HepG2 (cell line): ENCODE results near the gene AMN.

Source experiments
- BRCA1 ChIP-seq: sonication (generic); formaldehyde crosslinking; IDR thresholded peaks from 2 replicates; pipeline ENCODE4 v1.4.0; 2020; ENCODE audit warnings: missing genetic modification reagents
- FOXK1 ChIP-seq: sonication (generic); formaldehyde crosslinking; IDR thresholded peaks from 2 replicates; pipeline ENCODE4 v1.4.0; 2020; ENCODE audit warnings: low read depth, missing genetic modification reagents, borderline replicate concordance
- FOXP1 ChIP-seq, 2 experiments: fragments of 450-650 bp in 1 of 2; IDR thresholded peaks; 2 replicates each; pipeline ENCODE4 v1.6.1; 2017 to 2018; ENCODE audit warnings: antibody characterized with exemption in 1 of 2
- HOXA5 ChIP-seq: sonication (generic); formaldehyde crosslinking; IDR thresholded peaks from 2 replicates; pipeline ENCODE4 v1.4.0; 2020; ENCODE audit warnings: missing genetic modification reagents
- JUN ChIP-seq: sonication (generic); formaldehyde crosslinking; IDR thresholded peaks from 2 replicates; pipeline ENCODE4 v1.4.0; 2020; ENCODE audit warnings: mild to moderate bottlenecking, missing genetic modification reagents
- MTA1 ChIP-seq: sonication (generic); formaldehyde crosslinking; IDR thresholded peaks from 2 replicates; pipeline ENCODE4 v1.4.0; 2020; ENCODE audit warnings: missing genetic modification reagents, mild to moderate bottlenecking, borderline replicate concordance
- POLR2A ChIP-seq, 2 experiments: IDR thresholded peaks; 2 replicates each; pipeline ENCODE4 v1.6.1; 2011; ENCODE audit warnings: low read depth in 2 of 2, low read length in 2 of 2, mild to moderate bottlenecking in 1 of 2, moderate library complexity in 1 of 2; ENCODE audit not compliant: insufficient read depth in 1 of 2
- PTBP1 ChIP-seq: fragments of 200-400 bp; formaldehyde crosslinking; IDR thresholded peaks from 2 replicates; pipeline ENCODE4 v1.6.1; 2018; ENCODE audit warnings: low read length, low read depth; ENCODE audit not compliant: poor library complexity, severe bottlenecking
- SMAD1 ChIP-seq: sonication (generic); formaldehyde crosslinking; IDR thresholded peaks from 2 replicates; pipeline ENCODE4 v1.4.0; 2020; ENCODE audit warnings: missing genetic modification reagents, low read depth, mild to moderate bottlenecking, borderline replicate concordance
- SRF ChIP-seq: IDR thresholded peaks from 2 replicates; pipeline ENCODE4 v1.6.1; 2011; ENCODE audit warnings: mild to moderate bottlenecking, low read depth, low read length, moderate library complexity
- TAF1 ChIP-seq: sonication (generic); formaldehyde crosslinking; IDR thresholded peaks from 2 replicates; pipeline ENCODE4 v1.4.0; 2020; ENCODE audit warnings: missing genetic modification reagents
- TF ChIP-seq, protein P1 (sequence below): sonication (generic); formaldehyde crosslinking; IDR thresholded peaks from 2 replicates; pipeline ENCODE4 v1.4.0; 2020; ENCODE audit warnings: missing genetic modification reagents, borderline replicate concordance
- TF ChIP-seq, protein P2 (sequence below): sonication (generic); formaldehyde crosslinking; IDR thresholded peaks from 2 replicates; pipeline ENCODE4 v1.5.1; 2020; ENCODE audit warnings: mild to moderate bottlenecking, missing genetic modification reagents, moderate library complexity

DNA sequence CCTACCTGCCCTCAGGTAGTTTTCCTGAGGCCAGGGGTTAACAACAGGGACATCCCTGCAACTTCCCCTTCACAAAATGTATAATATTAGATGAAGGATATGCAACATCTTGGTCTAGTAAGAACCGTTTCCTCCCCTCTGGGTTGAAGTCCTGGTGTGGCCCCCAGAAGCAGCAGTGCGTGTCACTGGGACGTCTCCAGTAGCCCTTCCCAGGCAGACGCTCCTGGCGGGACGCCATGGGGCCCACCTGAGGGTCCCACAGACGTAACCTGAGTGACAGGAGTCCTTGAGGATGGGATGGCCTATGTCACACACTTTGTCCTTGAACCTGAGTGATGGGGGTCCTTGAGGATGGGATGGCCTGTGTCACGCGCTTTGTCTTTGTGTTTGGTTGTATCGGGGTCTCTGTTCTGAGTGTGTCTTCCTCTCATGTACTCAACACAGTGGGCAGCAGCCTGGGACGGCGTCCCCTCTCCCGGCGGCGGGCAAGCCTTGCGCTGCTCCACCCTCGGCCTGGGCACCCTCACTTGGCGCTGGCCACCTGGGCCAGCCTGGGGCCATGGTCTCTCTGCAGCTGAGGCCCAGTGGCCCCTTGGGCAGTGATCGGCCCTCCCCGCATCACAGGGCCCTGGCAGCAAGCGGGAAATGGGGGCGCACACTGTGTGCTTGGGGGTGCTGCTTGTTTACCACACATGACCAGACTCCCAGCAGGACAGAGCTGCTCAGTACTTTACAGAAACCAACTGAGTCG lies 14.3 kb upstream of the AMN start:
- no peak for TF ChIP-seq MTA1 (CRISPR knock-in tag)
- no peak for TF ChIP-seq FOXK1
- TF ChIP-seq FOXP1 (IDR thresholded peaks at IDR 0.05): no peak
- no peak for TF ChIP-seq FOXP1 (CRISPR knock-in tag; IDR thresholded peaks at IDR 0.05)
- TF ChIP-seq, protein P1, sequence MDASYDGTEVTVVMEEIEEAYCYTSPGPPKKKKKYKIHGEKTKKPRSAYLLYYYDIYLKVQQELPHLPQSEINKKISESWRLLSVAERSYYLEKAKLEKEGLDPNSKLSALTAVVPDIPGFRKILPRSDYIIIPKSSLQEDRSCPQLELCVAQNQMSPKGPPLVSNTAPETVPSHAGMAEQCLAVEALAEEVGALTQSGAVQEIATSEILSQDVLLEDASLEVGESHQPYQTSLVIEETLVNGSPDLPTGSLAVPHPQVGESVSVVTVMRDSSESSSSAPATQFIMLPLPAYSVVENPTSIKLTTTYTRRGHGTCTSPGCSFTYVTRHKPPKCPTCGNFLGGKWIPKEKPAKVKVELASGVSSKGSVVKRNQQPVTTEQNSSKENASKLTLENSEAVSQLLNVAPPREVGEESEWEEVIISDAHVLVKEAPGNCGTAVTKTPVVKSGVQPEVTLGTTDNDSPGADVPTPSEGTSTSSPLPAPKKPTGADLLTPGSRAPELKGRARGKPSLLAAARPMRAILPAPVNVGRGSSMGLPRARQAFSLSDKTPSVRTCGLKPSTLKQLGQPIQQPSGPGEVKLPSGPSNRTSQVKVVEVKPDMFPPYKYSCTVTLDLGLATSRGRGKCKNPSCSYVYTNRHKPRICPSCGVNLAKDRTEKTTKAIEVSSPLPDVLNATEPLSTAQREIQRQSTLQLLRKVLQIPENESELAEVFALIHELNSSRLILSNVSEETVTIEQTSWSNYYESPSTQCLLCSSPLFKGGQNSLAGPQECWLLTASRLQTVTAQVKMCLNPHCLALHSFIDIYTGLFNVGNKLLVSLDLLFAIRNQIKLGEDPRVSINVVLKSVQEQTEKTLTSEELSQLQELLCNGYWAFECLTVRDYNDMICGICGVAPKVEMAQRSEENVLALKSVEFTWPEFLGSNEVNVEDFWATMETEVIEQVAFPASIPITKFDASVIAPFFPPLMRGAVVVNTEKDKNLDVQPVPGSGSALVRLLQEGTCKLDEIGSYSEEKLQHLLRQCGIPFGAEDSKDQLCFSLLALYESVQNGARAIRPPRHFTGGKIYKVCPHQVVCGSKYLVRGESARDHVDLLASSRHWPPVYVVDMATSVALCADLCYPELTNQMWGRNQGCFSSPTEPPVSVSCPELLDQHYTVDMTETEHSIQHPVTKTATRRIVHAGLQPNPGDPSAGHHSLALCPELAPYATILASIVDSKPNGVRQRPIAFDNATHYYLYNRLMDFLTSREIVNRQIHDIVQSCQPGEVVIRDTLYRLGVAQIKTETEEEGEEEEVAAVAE (CRISPR knock-in tag): no peak
- no peak for TF ChIP-seq JUN
- TF ChIP-seq SMAD1: no peak
- TF ChIP-seq PTBP1: no peak
- TF ChIP-seq POLR2A (IDR thresholded peaks at IDR 0.05; ENCODE audit: insufficient read depth in 1 of 2, low read depth in 2 of 2, low read length in 2 of 2): no peak
- TF ChIP-seq HOXA5 (CRISPR knock-in tag): no peak
- TF ChIP-seq TAF1 (CRISPR knock-in tag): no peak
- TF ChIP-seq, protein P2, sequence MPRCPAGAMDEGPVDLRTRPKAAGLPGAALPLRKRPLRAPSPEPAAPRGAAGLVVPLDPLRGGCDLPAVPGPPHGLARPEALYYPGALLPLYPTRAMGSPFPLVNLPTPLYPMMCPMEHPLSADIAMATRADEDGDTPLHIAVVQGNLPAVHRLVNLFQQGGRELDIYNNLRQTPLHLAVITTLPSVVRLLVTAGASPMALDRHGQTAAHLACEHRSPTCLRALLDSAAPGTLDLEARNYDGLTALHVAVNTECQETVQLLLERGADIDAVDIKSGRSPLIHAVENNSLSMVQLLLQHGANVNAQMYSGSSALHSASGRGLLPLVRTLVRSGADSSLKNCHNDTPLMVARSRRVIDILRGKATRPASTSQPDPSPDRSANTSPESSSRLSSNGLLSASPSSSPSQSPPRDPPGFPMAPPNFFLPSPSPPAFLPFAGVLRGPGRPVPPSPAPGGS (CRISPR knock-in tag): no peak
- TF ChIP-seq SRF: no peak
- TF ChIP-seq BRCA1 (CRISPR knock-in tag): no peak
